Mucosa of descending colon (tissue), 3 donors: Measurements from ENCODE around the gene PHKB. TPM values are rescaled to one million over a fixed set of nuclear protein-coding genes. Genes with fewer than 3 reads are reported as not detected.

Source experiments
- ATAC-seq: fragments of 200-7000 bp; cut with Tn5 transposase; one replicate; pipeline ENCODE4 v1.9.1; 2020; ENCODE audit warnings: mild to moderate bottlenecking, moderate library complexity
- DNase-seq, 3 donors: peaks; one replicate each; pipeline ENCODE4 v3.0.0-alpha.2; 2020
- H3K36me3 ChIP-seq: fragments of 200-600 bp; one replicate; pipeline ENCODE4 v1.8.0; 2021; ENCODE audit warnings: low read depth, mild to moderate bottlenecking
- H3K4me1 ChIP-seq: fragments of 200-600 bp; one replicate; pipeline ENCODE4 v1.8.0; 2021; ENCODE audit warnings: low read depth, mild to moderate bottlenecking
- H3K4me3 ChIP-seq: fragments of 200-600 bp; one replicate; pipeline ENCODE4 v1.8.0; 2021; ENCODE audit warnings: mild to moderate bottlenecking
- H3K9me3 ChIP-seq: fragments of 200-600 bp; one replicate; pipeline ENCODE4 v1.8.0; 2021; ENCODE audit warnings: mild to moderate bottlenecking
- intact Hi-C, 2 donors: fragments of 100-400 bp; cut with DNase I in 1 of 2; cut with micrococcal nuclease in 1 of 2; formaldehyde crosslinking; loops; one replicate each; pipeline versions ENCODE4 v1.11.0 to v1.11.1; 2022; cut with DNase I, micrococcal nuclease
- total RNA-seq, 3 donors: library from RNA; stranded (reverse); fragmentation: NEBNext Ultra II Directional in 2 of 3; extraction: Animal tissue kit (Norgen Biotek cat#: 25700) in 2 of 3; gene quantifications; one replicate each; pipeline versions ENCODE4 v1.2.1 to v1.2.4, GENCODE V29; 2021 to 2023
- TF ChIP-seq, protein P1 (sequence below): fragments of 200-600 bp; IDR thresholded peaks from one replicate; pipeline ENCODE4 v1.8.0; 2022; ENCODE audit warnings: antibody characterized with exemption, mild to moderate bottlenecking
- donor health status: DM: no; HTN: no; CAD: no; lungs with moderate emphysema.
- donor health status: DM: no; HTN: no; CAD: no.
- donor health status: DM: no; HTN: yes; CAD: no.

PHKB gene
- total RNA-seq, 3 donors from 2014 or later, result 67.8 to 101 (median 81.4) TPM

DNA sequence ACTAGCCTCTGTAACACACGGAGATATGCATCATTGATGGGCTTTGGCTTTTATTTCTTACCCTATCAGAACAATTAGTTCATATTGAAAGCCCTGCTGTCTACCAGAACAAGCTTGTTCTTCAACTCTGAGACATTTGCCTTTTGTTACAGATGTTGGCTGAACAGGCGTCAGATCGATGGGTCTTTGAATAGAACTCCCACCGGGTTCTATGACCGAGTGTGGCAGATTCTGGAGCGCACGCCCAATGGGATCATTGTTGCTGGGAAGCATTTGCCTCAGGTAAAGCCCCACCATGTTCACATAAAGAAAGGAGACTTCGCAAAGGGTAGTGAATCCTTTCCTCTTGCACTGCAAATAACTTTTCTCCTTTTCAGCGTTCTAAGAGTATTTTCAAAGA is 232.1 kb downstream of the PHKB start:
- intact Hi-C loops, result no loop called here
- H3K36me3 ChIP-seq, result no peaks in the 10 kb centered on the region
- no peak overlapping the region for H3K4me3 ChIP-seq
- no peaks in the 10 kb centered on the region for H3K4me1 ChIP-seq
- DNase-seq, result no peak
- H3K9me3 ChIP-seq, result no peaks in the 10 kb centered on the region
- no peak for ATAC-seq
- TF ChIP-seq, protein P1, sequence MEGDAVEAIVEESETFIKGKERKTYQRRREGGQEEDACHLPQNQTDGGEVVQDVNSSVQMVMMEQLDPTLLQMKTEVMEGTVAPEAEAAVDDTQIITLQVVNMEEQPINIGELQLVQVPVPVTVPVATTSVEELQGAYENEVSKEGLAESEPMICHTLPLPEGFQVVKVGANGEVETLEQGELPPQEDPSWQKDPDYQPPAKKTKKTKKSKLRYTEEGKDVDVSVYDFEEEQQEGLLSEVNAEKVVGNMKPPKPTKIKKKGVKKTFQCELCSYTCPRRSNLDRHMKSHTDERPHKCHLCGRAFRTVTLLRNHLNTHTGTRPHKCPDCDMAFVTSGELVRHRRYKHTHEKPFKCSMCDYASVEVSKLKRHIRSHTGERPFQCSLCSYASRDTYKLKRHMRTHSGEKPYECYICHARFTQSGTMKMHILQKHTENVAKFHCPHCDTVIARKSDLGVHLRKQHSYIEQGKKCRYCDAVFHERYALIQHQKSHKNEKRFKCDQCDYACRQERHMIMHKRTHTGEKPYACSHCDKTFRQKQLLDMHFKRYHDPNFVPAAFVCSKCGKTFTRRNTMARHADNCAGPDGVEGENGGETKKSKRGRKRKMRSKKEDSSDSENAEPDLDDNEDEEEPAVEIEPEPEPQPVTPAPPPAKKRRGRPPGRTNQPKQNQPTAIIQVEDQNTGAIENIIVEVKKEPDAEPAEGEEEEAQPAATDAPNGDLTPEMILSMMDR, result no peak

DNA sequence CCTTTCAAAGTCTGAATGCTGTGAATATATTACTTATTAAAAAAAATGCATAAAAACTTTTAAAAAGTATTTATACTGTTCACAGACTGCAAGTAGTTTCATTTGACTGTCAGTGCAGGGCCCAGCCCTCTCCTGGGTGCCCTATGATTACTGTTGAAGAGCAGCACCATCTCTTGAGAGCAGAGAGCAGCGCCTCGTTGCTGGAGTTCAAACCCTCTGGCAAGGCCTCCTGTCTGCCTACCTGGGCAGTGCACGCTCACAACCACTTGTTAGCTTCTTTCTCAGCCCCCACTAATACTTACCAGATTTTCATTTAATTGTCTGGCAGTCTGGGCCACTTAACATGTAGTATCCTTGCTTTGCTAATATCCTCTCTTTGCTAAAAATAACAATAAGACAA is 233.4 kb downstream of the PHKB start:
- Histone ChIP-seq H3K4me3 (no peak overlapping the region), H3K36me3 (no peaks in the 10 kb centered on the region), H3K4me1 (no peaks in the 10 kb centered on the region), H3K9me3 (no peaks in the 10 kb centered on the region)
- TF ChIP-seq, protein P1, result no peak
- intact Hi-C loops, result no loop called here
- ATAC-seq (no peak), DNase-seq (no peak)

DNA sequence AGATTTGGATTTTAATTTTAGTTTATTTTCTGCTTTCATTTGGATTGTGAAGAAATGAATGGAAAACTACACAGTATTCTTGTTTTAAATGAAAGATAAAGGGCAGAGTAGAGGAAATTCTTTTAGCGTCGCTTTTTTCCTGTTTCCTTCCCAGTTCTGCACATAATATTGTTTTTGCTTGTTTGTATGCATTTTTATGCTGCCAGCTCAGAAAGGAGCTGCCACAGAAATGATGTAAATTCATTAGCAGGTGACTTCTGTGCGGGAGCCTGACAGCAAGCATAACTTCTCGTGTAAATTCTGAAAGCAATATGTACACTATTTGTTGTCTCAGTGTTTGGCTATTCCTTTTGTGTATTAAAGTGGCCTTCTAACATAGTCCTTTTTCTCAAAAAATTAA is 234.6 kb downstream of the PHKB start:
- DNase-seq, result no peak
- TF ChIP-seq, protein P1, result no peak

DNA sequence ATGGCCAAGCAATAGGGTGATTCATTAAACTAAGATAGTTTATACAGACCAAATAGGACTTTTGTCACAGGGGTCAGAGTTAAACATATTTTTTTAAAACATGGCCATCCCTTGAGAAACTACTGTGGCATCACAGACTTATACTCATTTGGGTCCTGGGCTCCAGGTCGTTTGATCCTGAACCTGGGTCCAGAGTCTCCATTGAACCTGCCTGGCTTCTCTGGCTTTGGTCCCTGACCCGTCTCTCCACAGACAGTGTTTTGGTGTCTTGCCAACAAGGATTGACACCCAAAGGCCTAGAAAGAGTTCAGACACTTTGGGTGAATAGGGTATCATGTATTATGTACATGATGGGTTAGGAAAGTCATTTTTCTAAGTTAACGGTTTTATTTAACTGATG is 236.7 kb downstream of the PHKB start:
- no peaks in the 10 kb centered on the region for H3K36me3 ChIP-seq
- H3K9me3 ChIP-seq, result no peaks in the 10 kb centered on the region
- DNase-seq (no peak), ATAC-seq (no peak)
- intact Hi-C loops, result no loop called here
- TF ChIP-seq, protein P1, result no peak
- no peaks in the 10 kb centered on the region for H3K4me1 ChIP-seq
- H3K4me3 ChIP-seq, result no peak overlapping the region

More for the DNA sequence above, 234.6 kb downstream of the PHKB start:
- no peak for ATAC-seq
- intact Hi-C loops, result no loop called here
- Histone ChIP-seq H3K4me3 (no peak overlapping the region), H3K36me3 (no peaks in the 10 kb centered on the region), H3K9me3 (no peaks in the 10 kb centered on the region), H3K4me1 (no peaks in the 10 kb centered on the region)

DNA sequence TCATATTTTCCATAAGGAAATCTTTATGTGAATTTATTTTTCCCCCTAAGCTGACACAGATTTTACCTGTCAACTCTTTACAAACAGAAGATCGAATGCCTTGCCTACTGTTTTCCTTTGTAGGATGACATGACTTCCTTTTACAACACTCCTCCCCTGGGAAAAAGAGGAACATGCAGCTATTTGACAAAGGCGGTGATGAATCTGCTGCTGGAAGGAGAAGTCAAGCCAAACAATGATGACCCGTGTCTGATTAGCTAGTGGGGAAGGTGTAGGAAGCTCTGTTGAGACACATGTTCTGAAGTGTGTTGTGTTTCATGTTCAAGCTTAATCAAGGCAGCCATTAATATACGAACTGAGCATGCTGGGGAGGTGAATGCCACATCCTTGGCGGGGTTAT is 238.0 kb downstream of the PHKB start:
- Histone ChIP-seq H3K9me3 (no peaks in the 10 kb centered on the region), H3K36me3 (no peaks in the 10 kb centered on the region), H3K4me3 (no peak overlapping the region), H3K4me1 (no peaks in the 10 kb centered on the region)
- TF ChIP-seq, protein P1, result no peak
- ATAC-seq (no peak), DNase-seq (no peak)
- intact Hi-C loops, result no loop called here
